Measurements from ENCODE around the gene RALGPS1.

Gene RALGPS1

GRCh38 chr9:127131871-127132270 is 217.3 kb downstream of the RALGPS1 start:
- Histone ChIP-seq H3K9me3 (ENCODE audit: control insufficient read depth in 2 of 2, low read length in 2 of 2) (no peaks in the 10 kb centered on the region), H3K9ac (ENCODE audit: low read depth in 1 of 2, low read length in 2 of 2) (no peak overlapping the region)

GRCh38 chr9:127132375-127132774 is 217.8 kb downstream of the RALGPS1 start:
- H3K27me3 ChIP-seq (ENCODE audit: control insufficient read depth in 2 of 2, insufficient read depth in 2 of 2, low read length in 2 of 2), result no peaks in the 10 kb centered on the region
- H3K9ac ChIP-seq (ENCODE audit: low read depth in 1 of 2, low read length in 2 of 2), result no peak overlapping the region
- H3K36me3 ChIP-seq (ENCODE audit: control insufficient read depth in 2 of 2, insufficient read depth in 2 of 2, low read length in 2 of 2), result no peaks in the 10 kb centered on the region
- H3K9me3 ChIP-seq (ENCODE audit: control insufficient read depth in 2 of 2, low read length in 2 of 2), result no peaks in the 10 kb centered on the region
- H3K4me3 ChIP-seq (ENCODE audit: low read length in 2 of 2), result no peak overlapping the region
- peaks cover 0 to 6% of the 10 kb centered on the region in 2 donors for H3K4me1 ChIP-seq (ENCODE audit: control insufficient read depth in 2 of 2, insufficient read depth in 2 of 2, low read length in 2 of 2)
- peak overlapping the region; percentile 2 to 6 for H3K27ac ChIP-seq (ENCODE audit: low read depth in 2 of 2, low read length in 2 of 2)

More at GRCh38 chr9:127131871-127132270, 217.3 kb downstream of the RALGPS1 start:
- peak overlapping the region; percentile 11 to 71 for H3K27ac ChIP-seq (ENCODE audit: low read depth in 2 of 2, low read length in 2 of 2)
- no peaks in the 10 kb centered on the region for H3K27me3 ChIP-seq (ENCODE audit: control insufficient read depth in 2 of 2, insufficient read depth in 2 of 2, low read length in 2 of 2)
- H3K4me3 ChIP-seq (ENCODE audit: low read length in 2 of 2), result no peak overlapping the region
- no peaks in the 10 kb centered on the region for H3K36me3 ChIP-seq (ENCODE audit: control insufficient read depth in 2 of 2, insufficient read depth in 2 of 2, low read length in 2 of 2)
- peaks cover 0 to 6% of the 10 kb centered on the region in 2 donors for H3K4me1 ChIP-seq (ENCODE audit: control insufficient read depth in 2 of 2, insufficient read depth in 2 of 2, low read length in 2 of 2)

GRCh38 chr9:127132921-127133647 is 218.5 kb downstream of the RALGPS1 start:
- H3K27me3 ChIP-seq (ENCODE audit: control insufficient read depth in 2 of 2, insufficient read depth in 2 of 2, low read length in 2 of 2), result no peaks in the 10 kb centered on the region
- H3K9me3 ChIP-seq (ENCODE audit: control insufficient read depth in 2 of 2, low read length in 2 of 2), result no peaks in the 10 kb centered on the region
- H3K9ac ChIP-seq (ENCODE audit: low read depth in 1 of 2, low read length in 2 of 2), result no peak overlapping the region
- no peak overlapping the region for H3K4me3 ChIP-seq (ENCODE audit: low read length in 2 of 2)
- no peaks in the 10 kb centered on the region for H3K36me3 ChIP-seq (ENCODE audit: control insufficient read depth in 2 of 2, insufficient read depth in 2 of 2, low read length in 2 of 2)
- H3K27ac ChIP-seq (ENCODE audit: low read depth in 2 of 2, low read length in 2 of 2), result peak overlapping the region; percentile 68 to 69
- peaks cover 0 to 6% of the 10 kb centered on the region in 2 donors for H3K4me1 ChIP-seq (ENCODE audit: control insufficient read depth in 2 of 2, insufficient read depth in 2 of 2, low read length in 2 of 2)

- Histone ChIP-seq H3K9me3 (ENCODE audit: control insufficient read depth in 2 of 2, low read length in 2 of 2) (no peaks in the 10 kb centered on the region), H3K27me3 (ENCODE audit: control insufficient read depth in 2 of 2, insufficient read depth in 2 of 2, low read length in 2 of 2) (no peaks in the 10 kb centered on the region), H3K4me1 (ENCODE audit: control insufficient read depth in 2 of 2, insufficient read depth in 2 of 2, low read length in 2 of 2) (peaks cover 0 to 6% of the 10 kb centered on the region in 2 donors), H3K9ac (ENCODE audit: low read depth in 1 of 2, low read length in 2 of 2) (no peak overlapping the region), H3K27ac (ENCODE audit: low read depth in 2 of 2, low read length in 2 of 2) (peak overlapping the region; percentile 68 to 76), H3K36me3 (ENCODE audit: control insufficient read depth in 2 of 2, insufficient read depth in 2 of 2, low read length in 2 of 2) (no peaks in the 10 kb centered on the region), H3K4me3 (ENCODE audit: low read length in 2 of 2) (no peak overlapping the region)
Observed at GRCh38 chr9:127133739-127134167, 219.2 kb downstream of the RALGPS1 start.

DNA sequence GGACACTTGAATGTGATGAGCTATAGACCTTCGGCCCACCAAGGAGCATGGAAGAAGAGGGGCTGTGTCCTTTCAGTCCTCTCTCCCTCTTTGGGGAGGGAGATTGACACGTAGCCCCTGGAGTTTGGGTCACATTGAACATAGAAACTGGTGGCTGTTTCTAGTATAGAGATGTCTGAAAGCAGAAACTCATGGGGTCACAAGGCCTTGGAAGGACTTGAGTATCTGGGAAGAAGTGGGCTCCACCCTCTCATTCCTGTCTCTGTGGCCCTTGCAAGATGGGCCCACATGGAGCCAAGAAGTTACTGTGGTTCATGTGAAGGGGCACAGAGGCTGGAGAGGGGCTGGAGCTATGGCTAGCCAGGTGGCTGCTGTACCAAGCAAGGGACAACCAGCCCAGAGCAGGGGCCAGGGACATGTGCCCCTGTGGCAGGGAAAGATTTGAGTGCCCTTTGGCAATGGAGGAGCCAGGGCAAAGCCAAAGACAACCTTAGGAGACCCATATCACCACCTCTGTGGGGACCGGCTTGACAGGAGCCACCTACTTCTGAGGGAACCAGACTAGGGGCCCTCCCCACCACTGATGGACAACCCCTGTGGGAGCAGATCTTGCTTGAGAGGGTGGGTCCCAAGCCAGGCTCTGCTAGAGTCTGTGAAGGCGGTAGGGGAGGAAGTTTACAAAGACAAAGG is 220.6 kb downstream of the RALGPS1 start:
- Histone ChIP-seq H3K27me3 (ENCODE audit: control insufficient read depth in 2 of 2, insufficient read depth in 2 of 2, low read length in 2 of 2) (no peaks in the 10 kb centered on the region), H3K4me1 (ENCODE audit: control insufficient read depth in 2 of 2, insufficient read depth in 2 of 2, low read length in 2 of 2) (peaks cover 0 to 6% of the 10 kb centered on the region in 2 donors), H3K36me3 (ENCODE audit: control insufficient read depth in 2 of 2, insufficient read depth in 2 of 2, low read length in 2 of 2) (no peaks in the 10 kb centered on the region), H3K9ac (ENCODE audit: low read depth in 1 of 2, low read length in 2 of 2) (no peak overlapping the region), H3K4me3 (ENCODE audit: low read length in 2 of 2) (no peak overlapping the region), H3K9me3 (ENCODE audit: control insufficient read depth in 2 of 2, low read length in 2 of 2) (no peaks in the 10 kb centered on the region), H3K27ac (ENCODE audit: low read depth in 2 of 2, low read length in 2 of 2) (peak overlapping the region in 1 of 2 donors; percentile 14)

GRCh38 chr9:127136081-127136879 is 221.7 kb downstream of the RALGPS1 start:
- H3K36me3 ChIP-seq (ENCODE audit: control insufficient read depth in 2 of 2, insufficient read depth in 2 of 2, low read length in 2 of 2), result no peaks in the 10 kb centered on the region
- H3K4me1 ChIP-seq (ENCODE audit: control insufficient read depth in 2 of 2, insufficient read depth in 2 of 2, low read length in 2 of 2), result peaks cover 0 to 6% of the 10 kb centered on the region in 2 donors
- no peak overlapping the region for H3K4me3 ChIP-seq (ENCODE audit: low read length in 2 of 2)
- H3K9ac ChIP-seq (ENCODE audit: low read depth in 1 of 2, low read length in 2 of 2), result no peak overlapping the region
- H3K9me3 ChIP-seq (ENCODE audit: control insufficient read depth in 2 of 2, low read length in 2 of 2), result no peaks in the 10 kb centered on the region
- no peak overlapping the region for H3K27ac ChIP-seq (ENCODE audit: low read depth in 2 of 2, low read length in 2 of 2)
- no peaks in the 10 kb centered on the region for H3K27me3 ChIP-seq (ENCODE audit: control insufficient read depth in 2 of 2, insufficient read depth in 2 of 2, low read length in 2 of 2)

DNA sequence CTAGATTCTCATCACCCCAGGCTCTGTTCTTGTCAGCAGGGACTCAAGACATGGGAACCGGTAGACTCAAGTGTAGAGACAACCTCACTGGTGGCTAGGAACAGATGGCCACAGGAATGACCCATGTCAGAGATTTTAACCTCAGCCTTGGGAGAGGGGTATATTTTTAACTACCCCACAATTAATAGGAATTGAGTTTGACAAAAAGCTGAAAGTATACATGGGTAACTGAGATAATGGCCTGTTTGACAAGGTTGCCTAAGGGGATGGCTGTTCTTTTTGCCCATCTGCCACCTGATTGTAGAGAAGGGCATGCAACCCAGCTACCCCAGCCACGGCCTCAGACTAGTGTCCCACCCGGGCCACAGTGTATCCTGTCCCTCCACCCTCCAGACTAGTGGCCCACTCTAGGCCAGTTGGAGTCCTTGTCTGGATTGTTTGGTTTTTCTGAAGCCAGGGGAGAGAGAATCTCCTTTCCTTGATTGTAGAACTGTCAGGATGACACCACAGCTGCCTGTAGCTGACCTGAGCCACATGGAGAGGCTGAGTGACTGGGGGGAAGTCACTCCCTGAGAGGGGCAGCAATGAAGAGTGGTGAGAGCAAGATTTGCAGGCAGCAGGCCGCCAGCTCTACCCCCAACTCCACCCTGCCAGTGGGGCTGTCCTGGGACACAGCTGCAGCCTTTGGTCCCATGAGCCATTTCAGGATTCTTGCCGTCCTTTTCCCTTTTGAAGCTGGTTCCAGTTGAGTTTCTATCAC is 222.5 kb downstream of the RALGPS1 start:
- no peak overlapping the region for H3K27ac ChIP-seq (ENCODE audit: low read depth in 2 of 2, low read length in 2 of 2)
- H3K9ac ChIP-seq (ENCODE audit: low read depth in 1 of 2, low read length in 2 of 2), result no peak overlapping the region
- H3K4me3 ChIP-seq (ENCODE audit: low read length in 2 of 2), result no peak overlapping the region
- H3K4me1 ChIP-seq (ENCODE audit: control insufficient read depth in 2 of 2, insufficient read depth in 2 of 2, low read length in 2 of 2), result peaks cover 0 to 6% of the 10 kb centered on the region in 2 donors
- H3K36me3 ChIP-seq (ENCODE audit: control insufficient read depth in 2 of 2, insufficient read depth in 2 of 2, low read length in 2 of 2), result no peaks in the 10 kb centered on the region
- H3K27me3 ChIP-seq (ENCODE audit: control insufficient read depth in 2 of 2, insufficient read depth in 2 of 2, low read length in 2 of 2), result no peaks in the 10 kb centered on the region
- H3K9me3 ChIP-seq (ENCODE audit: control insufficient read depth in 2 of 2, low read length in 2 of 2), result no peaks in the 10 kb centered on the region

GRCh38 chr9:127137640-127138360 is 223.2 kb downstream of the RALGPS1 start:
- Histone ChIP-seq H3K4me3 (ENCODE audit: low read length in 2 of 2) (no peak overlapping the region), H3K27ac (ENCODE audit: low read depth in 2 of 2, low read length in 2 of 2) (no peak overlapping the region), H3K36me3 (ENCODE audit: control insufficient read depth in 2 of 2, insufficient read depth in 2 of 2, low read length in 2 of 2) (no peaks in the 10 kb centered on the region), H3K9me3 (ENCODE audit: control insufficient read depth in 2 of 2, low read length in 2 of 2) (no peaks in the 10 kb centered on the region), H3K9ac (ENCODE audit: low read depth in 1 of 2, low read length in 2 of 2) (no peak overlapping the region), H3K4me1 (ENCODE audit: control insufficient read depth in 2 of 2, insufficient read depth in 2 of 2, low read length in 2 of 2) (peaks cover 0 to 6% of the 10 kb centered on the region in 2 donors), H3K27me3 (ENCODE audit: control insufficient read depth in 2 of 2, insufficient read depth in 2 of 2, low read length in 2 of 2) (no peaks in the 10 kb centered on the region)

DNA sequence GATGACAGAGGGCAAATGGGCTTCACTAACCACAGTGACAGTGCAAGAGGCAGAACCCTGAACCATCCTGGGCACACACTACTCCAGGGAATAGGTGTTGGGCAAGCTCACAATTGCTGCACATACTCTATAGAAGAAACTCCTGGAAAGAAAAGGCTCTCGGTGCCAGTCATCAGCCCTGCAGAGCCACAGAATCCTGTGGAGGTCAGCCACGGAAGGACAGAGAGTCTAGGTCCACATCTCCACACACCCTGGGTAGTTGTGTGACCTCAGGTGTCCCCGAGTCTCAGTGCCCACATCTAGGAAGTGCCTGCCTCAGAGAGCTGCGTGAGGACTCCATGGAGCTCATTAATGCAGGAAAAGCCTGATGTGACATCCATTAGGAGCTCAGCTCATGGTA is 223.9 kb downstream of the RALGPS1 start:
- no peaks in the 10 kb centered on the region for H3K27me3 ChIP-seq (ENCODE audit: control insufficient read depth in 2 of 2, insufficient read depth in 2 of 2, low read length in 2 of 2)
- no peak overlapping the region for H3K4me3 ChIP-seq (ENCODE audit: low read length in 2 of 2)
- no peaks in the 10 kb centered on the region for H3K9me3 ChIP-seq (ENCODE audit: control insufficient read depth in 2 of 2, low read length in 2 of 2)
- no peak overlapping the region for H3K9ac ChIP-seq (ENCODE audit: low read depth in 1 of 2, low read length in 2 of 2)
- peaks cover 0 to under 1% of the 10 kb centered on the region in 2 donors for H3K4me1 ChIP-seq (ENCODE audit: control insufficient read depth in 2 of 2, insufficient read depth in 2 of 2, low read length in 2 of 2)
- H3K36me3 ChIP-seq (ENCODE audit: control insufficient read depth in 2 of 2, insufficient read depth in 2 of 2, low read length in 2 of 2), result no peaks in the 10 kb centered on the region
- H3K27ac ChIP-seq (ENCODE audit: low read depth in 2 of 2, low read length in 2 of 2), result no peak overlapping the region

All from mucosa of rectum (tissue), 2 donors.